Upper lobe of left lung (tissue), 6 donors: ENCODE measurements around the gene XDH. TPM values are rescaled to one million over a fixed set of nuclear protein-coding genes. Genes with fewer than 3 reads are reported as not detected.

Source experiments
- ATAC-seq, 2 donors: fragments of 200-7000 bp; cut with Tn5 transposase; one replicate each; pipeline ENCODE4 v1.9.1; 2022; ENCODE audit warnings: mild to moderate bottlenecking in 2 of 2, moderate library complexity in 2 of 2; ENCODE audit not compliant: low FRiP score in 2 of 2
- DNase-seq, 2 donors: peaks; one replicate each; pipeline ENCODE4 v3.0.0-alpha.2; 2019 to 2020
- H3K27ac ChIP-seq, 4 donors: fragments of 200-600 bp; sonication (generic); one replicate each; pipeline ENCODE4 v1.5.1; 2016 to 2019
- H3K27me3 ChIP-seq, 4 donors: fragments of 200-600 bp; sonication (generic); one replicate each; pipeline ENCODE4 v1.5.1; 2017 to 2019
- H3K36me3 ChIP-seq, 4 donors: fragments of 200-600 bp; sonication (generic); one replicate each; pipeline ENCODE4 v1.5.1; 2016 to 2019
- H3K4me1 ChIP-seq, 4 donors: fragments of 200-600 bp; sonication (generic); one replicate each; pipeline ENCODE4 v1.5.1; 2018 to 2019
- H3K4me3 ChIP-seq, 4 donors: fragments of 200-600 bp; sonication (generic); one replicate each; pipeline ENCODE4 v1.5.1; 2017 to 2019; ENCODE audit warnings: mild to moderate bottlenecking in 2 of 4, moderate library complexity in 1 of 4
- H3K9me3 ChIP-seq, 4 donors: fragments of 200-600 bp; sonication (generic); one replicate each; pipeline ENCODE4 v1.5.1; 2018 to 2019
- EP300 ChIP-seq, 4 donors: sonication (generic); formaldehyde crosslinking; IDR thresholded peaks; one replicate each; pipeline ENCODE4 v1.5.1; 2017; ENCODE audit warnings: antibody characterized with exemption in 4 of 4, control low read depth in 2 of 4
- POLR2A ChIP-seq, 4 donors: fragments of 450-650 bp; IDR thresholded peaks; one replicate each; pipeline ENCODE4 v1.5.1; 2016 to 2017; ENCODE audit warnings: antibody characterized with exemption in 4 of 4, mild to moderate bottlenecking in 2 of 4
- POLR2AphosphoS5 ChIP-seq, 2 donors: sonication (generic); formaldehyde crosslinking; IDR thresholded peaks; one replicate each; pipeline ENCODE4 v1.5.1; 2017; ENCODE audit warnings: antibody characterized with exemption in 2 of 2
- WGBS, 2 donors: methylation state at CpG; one replicate each; pipeline ENCODE4 v1.1.5; 2017 to 2018; 5-methylcytosine and 5-hydroxymethylcytosine counted together
- total RNA-seq, 6 donors: library from RNA; depleted of rRNA in 4 of 6; stranded (reverse); fragments of >200 nt in 4 of 6; gene quantifications; one replicate each; pipeline versions ENCODE4 v1.1.0 to v1.2.1, GENCODE V29; 2016 to 2021
- TF ChIP-seq, protein P1 (sequence below), 6 experiments: fragments of 450-650 bp in 4 of 6; fragments of 200-600 bp in 2 of 6; sonication (generic) in 2 of 6; IDR thresholded peaks; one replicate each; pipeline ENCODE4 v1.5.1; 2016 to 2019; ENCODE audit warnings: antibody characterized with exemption in 6 of 6
- donor health status: DM: no; HTN: no; CAD: no; lungs with moderate emphysema.
- donor health status: DM: no; HTN: yes; CAD: no; lungs with severe emphysema.

XDH gene
- total RNA-seq, 6 donors from 2014 or later, result 0.30 to 2.9 (median 0.67) TPM; not detected in 1

- WGBS, 2 donors, result 78 to 82% methylated on average over 8 of the region's 8 CpGs
- no peaks in the 10 kb centered on the region for H3K27me3 ChIP-seq
- no peaks in the 10 kb centered on the region for H3K36me3 ChIP-seq
- TF ChIP-seq, protein P1, sequence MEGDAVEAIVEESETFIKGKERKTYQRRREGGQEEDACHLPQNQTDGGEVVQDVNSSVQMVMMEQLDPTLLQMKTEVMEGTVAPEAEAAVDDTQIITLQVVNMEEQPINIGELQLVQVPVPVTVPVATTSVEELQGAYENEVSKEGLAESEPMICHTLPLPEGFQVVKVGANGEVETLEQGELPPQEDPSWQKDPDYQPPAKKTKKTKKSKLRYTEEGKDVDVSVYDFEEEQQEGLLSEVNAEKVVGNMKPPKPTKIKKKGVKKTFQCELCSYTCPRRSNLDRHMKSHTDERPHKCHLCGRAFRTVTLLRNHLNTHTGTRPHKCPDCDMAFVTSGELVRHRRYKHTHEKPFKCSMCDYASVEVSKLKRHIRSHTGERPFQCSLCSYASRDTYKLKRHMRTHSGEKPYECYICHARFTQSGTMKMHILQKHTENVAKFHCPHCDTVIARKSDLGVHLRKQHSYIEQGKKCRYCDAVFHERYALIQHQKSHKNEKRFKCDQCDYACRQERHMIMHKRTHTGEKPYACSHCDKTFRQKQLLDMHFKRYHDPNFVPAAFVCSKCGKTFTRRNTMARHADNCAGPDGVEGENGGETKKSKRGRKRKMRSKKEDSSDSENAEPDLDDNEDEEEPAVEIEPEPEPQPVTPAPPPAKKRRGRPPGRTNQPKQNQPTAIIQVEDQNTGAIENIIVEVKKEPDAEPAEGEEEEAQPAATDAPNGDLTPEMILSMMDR (IDR thresholded peaks at IDR 0.05), result no peak
- TF ChIP-seq EP300 (IDR thresholded peaks at IDR 0.05), result no peak
- no peak for TF ChIP-seq POLR2AphosphoS5 (IDR thresholded peaks at IDR 0.05)
- TF ChIP-seq POLR2A (IDR thresholded peaks at IDR 0.05), result no peak
- no peaks in the 10 kb centered on the region for H3K4me1 ChIP-seq
- H3K9me3 ChIP-seq, result no peaks in the 10 kb centered on the region
- no peak overlapping the region for H3K27ac ChIP-seq
- peak in 1 of 2 donors; percentile 27 for ATAC-seq
- DNase-seq, result no peak
- no peak overlapping the region for H3K4me3 ChIP-seq
Measured at GRCh38 chr2:31387850-31388249, 26.7 kb downstream of the XDH start.

DNA sequence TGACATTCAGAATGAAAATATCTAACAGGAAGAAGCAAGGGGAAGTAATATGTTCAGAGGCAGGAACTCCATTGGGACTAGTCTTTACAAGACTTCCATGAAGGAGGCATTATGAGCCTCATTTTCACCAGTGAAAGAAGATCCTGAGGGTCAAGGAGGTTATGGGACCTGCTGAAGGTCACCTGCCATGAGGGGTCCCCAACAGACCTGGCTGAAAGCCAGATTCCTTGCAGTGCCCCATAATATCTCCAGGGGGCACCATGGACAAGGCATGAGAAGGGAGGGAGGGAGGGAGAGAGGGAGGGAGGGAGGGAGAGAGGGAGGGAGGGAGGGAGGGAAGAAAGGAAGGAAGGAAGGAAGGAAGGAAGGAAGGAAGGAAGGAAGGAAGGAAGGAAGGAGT is 27.9 kb downstream of the XDH start:
- Histone ChIP-seq H3K36me3 (no peaks in the 10 kb centered on the region), H3K27me3 (no peaks in the 10 kb centered on the region), H3K27ac (no peak overlapping the region), H3K9me3 (no peaks in the 10 kb centered on the region), H3K4me1 (peaks cover 0 to 3% (median 0%) of the 10 kb centered on the region in 4 donors), H3K4me3 (no peak overlapping the region)
- no peak for ATAC-seq
- TF ChIP-seq POLR2AphosphoS5 (IDR thresholded peaks at IDR 0.05) (no peak), POLR2A (IDR thresholded peaks at IDR 0.05) (no peak), EP300 (IDR thresholded peaks at IDR 0.05) (no peak)
- TF ChIP-seq, protein P1 (IDR thresholded peaks at IDR 0.05), result no peak
- no peak for DNase-seq

GRCh38 chr2:31386172-31386571 is 28.4 kb downstream of the XDH start:
- peaks cover 0 to 3% (median 0%) of the 10 kb centered on the region in 4 donors for H3K4me1 ChIP-seq
- ATAC-seq, result no peak
- no peaks in the 10 kb centered on the region for H3K36me3 ChIP-seq
- no peak overlapping the region for H3K27ac ChIP-seq
- WGBS, 2 donors, result 94 to 95% methylated on average over 7 of the region's 7 CpGs
- DNase-seq, result no peak
- TF ChIP-seq EP300 (IDR thresholded peaks at IDR 0.05), result no peak
- TF ChIP-seq, protein P1 (IDR thresholded peaks at IDR 0.05), result no peak
- no peak for TF ChIP-seq POLR2AphosphoS5 (IDR thresholded peaks at IDR 0.05)
- TF ChIP-seq POLR2A (IDR thresholded peaks at IDR 0.05), result no peak
- no peaks in the 10 kb centered on the region for H3K9me3 ChIP-seq
- no peaks in the 10 kb centered on the region for H3K27me3 ChIP-seq
- H3K4me3 ChIP-seq, result no peak overlapping the region

- no peaks in the 10 kb centered on the region for H3K36me3 ChIP-seq
- H3K27me3 ChIP-seq, result no peaks in the 10 kb centered on the region
- peaks cover 0 to 3% (median 0%) of the 10 kb centered on the region in 4 donors for H3K4me1 ChIP-seq
- 67 to 82% methylated on average over 3 of the region's 3 CpGs for WGBS, 2 donors
- DNase-seq (no peak), ATAC-seq (peak in 1 of 2 donors; percentile 23)
- no peaks in the 10 kb centered on the region for H3K9me3 ChIP-seq
- H3K27ac ChIP-seq, result no peak overlapping the region
- TF ChIP-seq POLR2A (IDR thresholded peaks at IDR 0.05) (no peak), EP300 (IDR thresholded peaks at IDR 0.05) (no peak), POLR2AphosphoS5 (IDR thresholded peaks at IDR 0.05) (no peak)
- TF ChIP-seq, protein P1 (IDR thresholded peaks at IDR 0.05), result no peak
- no peak overlapping the region for H3K4me3 ChIP-seq
Measured at GRCh38 chr2:31384771-31385276, 29.7 kb downstream of the XDH start.

- DNase-seq, result no peak
- peak in 1 of 2 donors; percentile 31 for ATAC-seq
- Histone ChIP-seq H3K9me3 (no peaks in the 10 kb centered on the region), H3K4me1 (peaks cover 0 to 3% (median 0%) of the 10 kb centered on the region in 4 donors), H3K27ac (no peak overlapping the region), H3K36me3 (no peaks in the 10 kb centered on the region), H3K27me3 (no peaks in the 10 kb centered on the region), H3K4me3 (no peak overlapping the region)
- WGBS, 2 donors, result 61 to 81% methylated on average over 3 of the region's 3 CpGs
- TF ChIP-seq EP300 (IDR thresholded peaks at IDR 0.05) (no peak), POLR2A (IDR thresholded peaks at IDR 0.05) (no peak), POLR2AphosphoS5 (IDR thresholded peaks at IDR 0.05) (no peak)
- TF ChIP-seq, protein P1 (IDR thresholded peaks at IDR 0.05), result no peak
Measured at GRCh38 chr2:31384351-31384750, 30.2 kb downstream of the XDH start.
